GM12872 (cell line): ENCODE results near the gene GNG2.

Experiments used
- CTCF ChIP-seq: IDR thresholded peaks from 3 replicates; pipeline ENCODE4 v1.5.1; 2011; ENCODE audit warnings: low read depth, mild to moderate bottlenecking, low read length, moderate library complexity; ENCODE audit not compliant: insufficient read depth

GNG2 gene

DNA sequence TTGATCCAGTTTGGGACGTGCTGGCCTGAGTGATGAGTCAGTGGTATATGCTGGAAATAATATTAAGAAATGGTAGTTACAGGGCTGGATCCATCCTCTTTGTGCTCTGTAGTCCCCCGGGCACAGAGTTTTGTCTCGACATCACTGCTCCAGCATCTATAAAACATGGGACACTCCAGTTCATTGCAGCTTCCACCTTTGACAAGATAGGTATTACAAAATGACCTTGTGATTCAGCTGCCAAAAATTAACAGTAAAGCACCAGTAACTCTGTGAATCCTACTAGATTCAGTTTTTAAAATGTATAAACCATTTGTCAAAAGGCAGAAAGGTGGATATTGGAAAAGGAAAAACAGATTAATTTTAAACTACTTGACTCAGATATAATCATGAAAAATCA lies 14.6 kb upstream of the GNG2 start:
- TF ChIP-seq CTCF: no peak

- no peak for TF ChIP-seq CTCF
Observed at GRCh38 chr14:51846631-51847488, 13.6 kb upstream of the GNG2 start.

DNA sequence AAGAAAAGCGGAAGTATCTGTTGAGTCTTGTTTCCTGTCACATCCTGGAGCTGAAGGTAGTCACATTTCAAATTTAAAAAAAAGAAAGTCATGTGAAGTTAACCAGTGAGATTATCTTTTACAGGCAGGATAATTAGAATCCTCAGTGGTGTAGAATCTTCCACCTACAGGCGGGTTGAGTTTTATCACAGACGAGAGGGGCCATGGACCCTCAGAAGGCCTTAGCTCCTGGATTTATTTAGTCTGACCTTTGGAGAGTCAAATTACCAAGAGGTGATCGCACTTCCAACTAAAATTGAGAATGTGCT lies 13.0 kb upstream of the GNG2 start:
- TF ChIP-seq CTCF: no peak

DNA sequence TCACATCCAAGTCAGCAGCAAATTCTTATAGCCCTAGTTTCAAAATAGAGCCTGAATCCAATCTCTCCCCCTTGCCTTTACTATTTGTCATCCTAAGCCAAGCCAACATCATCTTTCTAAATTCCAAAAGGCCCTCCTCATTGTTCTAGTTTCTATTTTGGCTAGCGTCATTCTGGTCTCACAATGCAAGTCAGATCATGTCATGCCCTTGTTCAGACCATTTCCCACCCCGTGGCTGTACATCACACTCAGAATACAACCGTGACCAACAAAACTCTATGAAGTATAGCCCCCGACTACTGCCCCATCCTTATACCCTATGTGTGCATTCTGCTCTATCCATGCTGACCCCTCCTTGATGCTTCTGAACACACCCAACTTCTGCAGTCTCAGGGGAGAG lies 12.3 kb upstream of the GNG2 start:
- TF ChIP-seq CTCF: no peak

DNA sequence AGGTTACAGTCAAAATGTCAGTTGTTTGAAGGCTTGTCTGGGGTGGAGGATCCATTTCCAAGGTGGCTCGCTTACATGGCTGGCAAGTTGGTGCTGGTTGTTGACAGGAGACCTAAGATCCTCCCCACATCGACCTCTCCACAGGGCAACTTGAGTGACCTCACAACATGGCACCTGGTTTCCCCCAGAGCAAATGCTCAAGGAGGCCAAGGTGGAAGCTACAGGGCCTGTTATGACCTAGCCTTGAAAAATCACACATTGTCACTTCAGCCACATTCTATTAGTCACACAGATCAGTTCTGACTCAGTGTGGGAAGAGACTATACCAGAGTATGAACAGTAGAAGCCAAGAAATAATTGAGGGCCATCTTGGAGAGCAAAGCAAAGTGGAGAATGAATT lies 11.3 kb upstream of the GNG2 start:
- no peak for TF ChIP-seq CTCF

- TF ChIP-seq CTCF: no peak
Observed at GRCh38 chr14:51850651-51851050, 9.8 kb upstream of the GNG2 start.

GRCh38 chr14:51852541-51852940 lies 7.9 kb upstream of the GNG2 start:
- no peak for TF ChIP-seq CTCF
